Prostate gland (tissue), 2 donors: Measurements from ENCODE around the gene STEAP2. TPM values are rescaled to one million over a fixed set of nuclear protein-coding genes. Genes with fewer than 3 reads are reported as not detected.

Source experiments
- DNase-seq: peaks from one replicate; pipeline ENCODE4 v3.0.0-alpha.2; 2019; ENCODE audit warnings: low spot score
- H3K27ac ChIP-seq, 2 donors: fragments of 200-600 bp; sonication (generic); 2 replicates each; pipeline ENCODE4 v1.5.1; 2017 to 2019
- H3K27me3 ChIP-seq: fragments of 200-600 bp; sonication (generic); replicated peaks from 2 replicates; pipeline ENCODE4 v1.5.1; 2019; ENCODE audit not compliant: insufficient read depth
- H3K36me3 ChIP-seq, 2 donors: fragments of 200-600 bp; sonication (generic); 1 replicate in 1 of 2; 2 replicates in 1 of 2; pipeline versions ENCODE4 v1.5.1 to v1.8.1; 2017 to 2019
- H3K4me1 ChIP-seq: fragments of 200-600 bp; sonication (generic); replicated peaks from 2 replicates; pipeline ENCODE4 v1.5.1; 2019
- H3K4me3 ChIP-seq, 2 donors: fragments of 200-600 bp; sonication (generic); 2 replicates each; pipeline ENCODE4 v1.5.1; 2017 to 2019
- H3K9me3 ChIP-seq: fragments of 200-600 bp; sonication (generic); 2 replicates; pipeline ENCODE4 v1.5.1; 2017
- CTCF ChIP-seq, 4 experiments: fragments of 200-600 bp in 2 of 4; fragments of 450-650 bp in 2 of 4; sonication (generic) in 2 of 4; IDR thresholded peaks; 1 replicate in 3 of 4; 2 replicates in 1 of 4; pipeline ENCODE4 v1.5.1; 2016 to 2019; ENCODE audit warnings: antibody characterized with exemption in 4 of 4, mild to moderate bottlenecking in 2 of 4, moderate library complexity in 2 of 4
- POLR2A ChIP-seq: fragments of 450-650 bp; IDR thresholded peaks from one replicate; pipeline ENCODE4 v1.6.1; 2016; ENCODE audit warnings: antibody characterized with exemption, mild to moderate bottlenecking
- POLR2AphosphoS5 ChIP-seq: sonication (generic); formaldehyde crosslinking; IDR thresholded peaks from one replicate; pipeline ENCODE4 v1.6.1; 2017; ENCODE audit warnings: antibody characterized with exemption
- WGBS: methylation state at CpG from one replicate; pipeline ENCODE4 v1.1.5; 2018; 5-methylcytosine and 5-hydroxymethylcytosine counted together
- intact Hi-C: fragments of 100-400 bp; cut with DNase I; formaldehyde crosslinking; loops from one replicate; pipeline ENCODE4 v1.14.2; 2022
- total RNA-seq, 2 donors: library from RNA; depleted of rRNA; stranded (reverse); fragments of >200 nt; gene quantifications; one replicate each; pipeline ENCODE4 v1.1.0, GENCODE V29; 2016

STEAP2 gene
- total RNA-seq, 2 donors from 2014 or later: 167 to 555 TPM

GRCh38 chr7:90210981-90211380, 559 bp upstream of the STEAP2 start:
- no peak for DNase-seq
- Histone ChIP-seq H3K9me3 (no peaks in the 10 kb centered on the region), H3K4me1 (no peaks in the 10 kb centered on the region), H3K4me3 (peak overlapping the region; percentile 75 to 87), H3K36me3 (no peaks in the 10 kb centered on the region), H3K27me3 (no peaks in the 10 kb centered on the region), H3K27ac (peak overlapping the region; percentile 93 to 99)
- 24% methylated on average over 11 of the region's 11 CpGs for WGBS
- intact Hi-C loops: loop anchor here (5.0 to 10.0 kb wide), 2 partner anchors 36 to 194 kb away; partner anchors contain the start of genes CFAP69 and CLDN12
- TF ChIP-seq POLR2A (no peak), CTCF (IDR thresholded peaks at IDR 0.05) (no peak), POLR2AphosphoS5 (no peak)

GRCh38 chr7:90212149-90212495, 582 bp downstream of the STEAP2 start:
- no peaks in the 10 kb centered on the region for H3K9me3 ChIP-seq
- no peak for DNase-seq
- no peak for TF ChIP-seq CTCF (IDR thresholded peaks at IDR 0.05)
- TF ChIP-seq POLR2AphosphoS5: no peak
- TF ChIP-seq POLR2A: no peak
- no peaks in the 10 kb centered on the region for H3K36me3 ChIP-seq
- WGBS: 1% methylated on average over 6 of the region's 6 CpGs
- no peaks in the 10 kb centered on the region for H3K4me1 ChIP-seq
- H3K4me3 ChIP-seq: peak overlapping the region; percentile 75 to 87
- H3K27ac ChIP-seq: peak overlapping the region; percentile 93 to 99
- intact Hi-C loops: loop anchor here (5.0 to 10.0 kb wide), 2 partner anchors 35 to 193 kb away; partner anchors contain the start of genes CFAP69 and CLDN12
- H3K27me3 ChIP-seq: no peaks in the 10 kb centered on the region

- 21% methylated on average over 2 of the region's 2 CpGs for WGBS
- peak overlapping the region; percentile 75 to 87 for H3K4me3 ChIP-seq
- no peaks in the 10 kb centered on the region for H3K27me3 ChIP-seq
- no peaks in the 10 kb centered on the region for H3K4me1 ChIP-seq
- DNase-seq: peak; percentile 44
- intact Hi-C loops: loop anchor here (5.0 to 10.0 kb wide), 2 partner anchors 34 to 191 kb away; partner anchors contain the start of genes CFAP69 and CLDN12
- TF ChIP-seq POLR2A (no peak), POLR2AphosphoS5 (peak; percentile 86), CTCF (IDR thresholded peaks at IDR 0.05) (no peak)
- H3K27ac ChIP-seq: peak overlapping the region; percentile 93 to 99
- H3K9me3 ChIP-seq: no peaks in the 10 kb centered on the region
- no peaks in the 10 kb centered on the region for H3K36me3 ChIP-seq
These were observed 2.0 kb downstream of the STEAP2 start for GRCh38 chr7:90213521-90213920.

GRCh38 chr7:90216080-90216674, 4.6 kb downstream of the STEAP2 start:
- WGBS: 93% methylated on average over 6 of the region's 6 CpGs
- TF ChIP-seq CTCF (IDR thresholded peaks at IDR 0.05): no peak
- no peak for TF ChIP-seq POLR2AphosphoS5
- TF ChIP-seq POLR2A: no peak
- no peaks in the 10 kb centered on the region for H3K4me1 ChIP-seq
- H3K27ac ChIP-seq: peak overlapping the region; percentile 93 to 99
- no peaks in the 10 kb centered on the region for H3K27me3 ChIP-seq
- no peak for DNase-seq
- peak overlapping the region in 1 of 2 donors; percentile 75 for H3K4me3 ChIP-seq
- H3K36me3 ChIP-seq: no peaks in the 10 kb centered on the region
- intact Hi-C loops: loop anchor here (10.0 kb wide), 1 partner anchor 189 kb away; the partner anchor contains the start of gene CLDN12
- no peaks in the 10 kb centered on the region for H3K9me3 ChIP-seq

- Histone ChIP-seq H3K36me3 (no peaks in the 10 kb centered on the region), H3K27ac (peak overlapping the region; percentile 93 to 99), H3K4me3 (peak overlapping the region in 1 of 2 donors; percentile 7), H3K4me1 (no peaks in the 10 kb centered on the region), H3K9me3 (no peaks in the 10 kb centered on the region), H3K27me3 (no peaks in the 10 kb centered on the region)
- intact Hi-C loops: loop anchor here (10.0 kb wide), 1 partner anchor 188 kb away; the partner anchor contains the start of gene CLDN12
- no peak for DNase-seq
- TF ChIP-seq POLR2AphosphoS5 (peak; percentile 33), CTCF (IDR thresholded peaks at IDR 0.05) (no peak), POLR2A (no peak)
- WGBS: 74% methylated on average over 2 of the region's 2 CpGs
These were observed 5.2 kb downstream of the STEAP2 start for GRCh38 chr7:90216771-90217170.
